Retinal pigment epithelial cell (primary cell): ENCODE data around the gene PLXNA3.

ENCODE experiments used
- DNase-seq: peaks from one replicate; pipeline ENCODE4 v3.0.0-alpha.2; 2010; ENCODE audit warnings: low read depth
- H3K4me3 ChIP-seq: 2 replicates; pipeline ENCODE4 v1.5.1; 2011; ENCODE audit warnings: mild to moderate bottlenecking, low read length, control low read depth, moderate library complexity
- CTCF ChIP-seq: conservative IDR thresholded peaks from 2 replicates; pipeline ENCODE4 v1.5.1; 2011; ENCODE audit warnings: low read depth, low read length, control low read depth, inconsistent platforms

The PLXNA3 gene

GRCh38 chrX:154458954-154459778, 1.1 kb downstream of the PLXNA3 start:
- no peak for TF ChIP-seq CTCF

GRCh38 chrX:154459832-154460231, 1.8 kb downstream of the PLXNA3 start:
- DNase-seq, result no peak
- no peak for TF ChIP-seq CTCF
- peak overlapping the region; percentile 65 for H3K4me3 ChIP-seq

More at GRCh38 chrX:154458954-154459778, 1.1 kb downstream of the PLXNA3 start:
- no peak for DNase-seq
- H3K4me3 ChIP-seq, result peak overlapping the region; percentile 65

DNA sequence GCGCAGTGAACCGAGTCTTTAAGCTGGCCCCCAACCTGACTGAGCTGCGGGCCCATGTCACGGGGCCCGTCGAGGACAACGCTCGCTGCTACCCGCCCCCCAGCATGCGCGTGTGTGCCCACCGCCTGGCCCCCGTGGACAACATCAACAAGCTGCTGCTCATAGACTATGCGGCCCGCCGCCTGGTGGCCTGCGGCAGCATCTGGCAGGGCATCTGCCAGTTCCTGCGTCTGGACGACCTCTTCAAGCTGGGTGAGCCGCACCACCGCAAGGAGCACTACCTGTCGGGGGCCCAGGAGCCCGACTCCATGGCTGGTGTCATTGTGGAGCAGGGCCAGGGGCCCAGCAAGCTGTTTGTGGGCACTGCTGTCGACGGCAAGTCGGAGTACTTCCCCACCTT, 2.2 kb downstream of the PLXNA3 start:
- no peak overlapping the region for H3K4me3 ChIP-seq
- TF ChIP-seq CTCF, result no peak
- DNase-seq, result no peak

DNA sequence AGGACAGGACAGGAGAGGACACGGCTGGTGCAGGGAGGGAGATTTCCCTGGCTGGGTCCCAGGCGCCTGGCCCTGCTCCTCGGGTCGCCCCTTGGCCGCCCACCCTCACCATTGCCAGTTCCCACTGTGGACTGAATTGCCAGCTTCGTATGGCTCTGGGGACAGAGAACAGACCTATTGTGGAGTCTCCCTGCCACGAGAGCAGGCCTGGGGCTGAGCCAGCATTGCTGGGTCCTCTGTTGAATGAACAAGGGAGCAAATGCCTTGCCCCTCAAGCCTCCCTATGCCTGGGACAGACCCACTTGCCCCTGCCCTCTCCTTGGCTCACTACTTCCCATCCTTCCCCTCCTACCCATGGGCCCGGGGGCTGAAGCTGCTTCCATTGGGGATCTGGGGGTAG, 4.3 kb downstream of the PLXNA3 start:
- no peak for TF ChIP-seq CTCF
- no peak for DNase-seq
- no peak overlapping the region for H3K4me3 ChIP-seq

- H3K4me3 ChIP-seq, result no peak overlapping the region
- no peak for DNase-seq
- TF ChIP-seq CTCF, result no peak
Measured at GRCh38 chrX:154463611-154464220, 5.6 kb downstream of the PLXNA3 start.

DNA sequence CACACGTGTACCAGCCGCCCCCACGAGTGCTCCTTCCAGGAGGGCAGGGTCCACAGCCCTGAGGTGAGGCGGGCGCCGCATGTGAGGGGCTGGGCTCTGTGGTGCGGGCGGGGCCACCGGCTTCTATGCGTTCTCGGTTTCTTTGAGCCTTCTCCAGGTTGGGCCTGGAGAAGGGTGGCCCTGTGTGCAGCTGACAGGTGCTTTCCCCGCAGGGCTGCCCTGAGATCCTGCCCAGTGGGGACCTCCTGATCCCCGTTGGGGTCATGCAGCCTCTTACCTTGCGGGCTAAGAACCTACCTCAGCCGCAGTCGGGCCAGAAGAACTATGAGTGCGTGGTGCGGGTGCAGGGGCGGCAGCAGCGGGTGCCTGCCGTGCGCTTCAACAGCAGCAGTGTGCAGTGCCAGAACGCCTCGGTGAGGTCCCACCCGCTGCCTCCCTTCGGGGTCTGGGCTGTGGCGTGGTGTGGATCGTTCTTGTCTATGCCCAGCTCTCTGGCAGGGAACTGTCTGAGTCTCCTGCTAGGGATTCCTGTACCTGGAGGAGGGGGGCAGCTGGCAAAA, 6.8 kb downstream of the PLXNA3 start:
- DNase-seq, result no peak
- no peak for TF ChIP-seq CTCF
- H3K4me3 ChIP-seq, result no peak overlapping the region
